ENCODE data around the gene NCKAP5L.

GRCh38 chr12:49819786-49820185 is 8.4 kb downstream of the NCKAP5L start:
- TF ChIP-seq EZH2 (IDR thresholded peaks at IDR 0.05; ENCODE audit: low read length, missing control alignments): no peak
- TF ChIP-seq CTCF (conservative IDR thresholded peaks at IDR 0.05 in 1 of 2, IDR thresholded peaks at IDR 0.05 in 1 of 2; ENCODE audit: low read depth in 1 of 2, low read length in 2 of 2): no peak

Data from fibroblast of lung (primary cell).